WTC11 (cell line): ENCODE results near the gene SUGT1. TPM values are rescaled to one million over a fixed set of nuclear protein-coding genes. Genes with fewer than 3 reads are reported as not detected.
"Not testable (repeated sequence)": the region's sequence is repeated elsewhere in the genome, so short reads cannot be mapped to it uniquely, and the experiment has no call there.

ENCODE experiments used
- ATAC-seq: fragments of 200-7000 bp; cut with Tn5 transposase; 2 replicates; pipeline ENCODE4 v1.10.0; 2021; ENCODE audit warnings: mild to moderate bottlenecking, moderate library complexity
- CTCF ChIA-PET: fragments of 300-600 bp; sonication (Branson Sonifier 250); formaldehyde crosslinking; loops from one replicate; lab custom pipeline; 2021; ENCODE audit warnings: antibody characterized with exemption; lab: Charles Lee
- POLR2A ChIA-PET: fragments of 350-600 bp; sonication (Branson Sonifier 250); formaldehyde crosslinking; loops from one replicate; lab custom pipeline; 2021; ENCODE audit warnings: antibody characterized with exemption; lab: Charles Lee
- DNase-seq: peaks from one replicate; pipeline ENCODE4 v3.0.0; 2021; ENCODE audit warnings: low spot score
- H3K27ac Mint-ChIP-seq: 2 replicates; pipeline ENCODE4 v1.8.0; 2021; ENCODE audit warnings: mixed read lengths
- H3K27me3 Mint-ChIP-seq: 2 replicates; pipeline ENCODE4 v1.8.0; 2021; ENCODE audit warnings: low read depth, mild to moderate bottlenecking, moderate library complexity, mixed read lengths
- H3K36me3 Mint-ChIP-seq: 2 replicates; pipeline ENCODE4 v1.8.0; 2021; ENCODE audit warnings: mixed read lengths
- H3K4me1 Mint-ChIP-seq: 2 replicates; pipeline ENCODE4 v1.8.0; 2022; ENCODE audit warnings: mixed read lengths
- H3K4me3 Mint-ChIP-seq: 2 replicates; pipeline ENCODE4 v1.8.0; 2021; ENCODE audit warnings: mild to moderate bottlenecking, moderate library complexity, mixed read lengths
- H3K9me3 Mint-ChIP-seq: 2 replicates; pipeline ENCODE4 v1.8.0; 2021; ENCODE audit warnings: mixed read lengths
- MXD4 ChIP-seq: fragments of 250-450 bp; sonication (Bioruptor Pico); IDR thresholded peaks from 2 replicates; pipeline ENCODE4 v1.8.0; 2021; ENCODE audit warnings: mild to moderate bottlenecking, moderate library complexity, borderline replicate concordance
- MYBL2 ChIP-seq: sonication (generic); formaldehyde crosslinking; IDR thresholded peaks from 2 replicates; pipeline ENCODE4 v1.8.1; 2023; ENCODE audit warnings: mild to moderate bottlenecking, moderate library complexity, missing genetic modification reagents
- OVOL2 ChIP-seq: fragments of 250-450 bp; sonication (Bioruptor Pico); IDR thresholded peaks from 2 replicates; pipeline ENCODE4 v1.9.0; 2021; ENCODE audit warnings: mild to moderate bottlenecking, borderline replicate concordance
- TCF7 ChIP-seq: sonication (generic); formaldehyde crosslinking; IDR thresholded peaks from 2 replicates; pipeline ENCODE4 v1.8.0; 2022; ENCODE audit warnings: mild to moderate bottlenecking, low read depth, missing genetic modification reagents, moderate library complexity
- ZNF263 ChIP-seq: sonication (generic); formaldehyde crosslinking; IDR thresholded peaks from 2 replicates; pipeline ENCODE4 v1.8.1; 2022; ENCODE audit warnings: low read depth, mild to moderate bottlenecking, moderate library complexity, missing genetic modification reagents
- ZNF416 ChIP-seq: fragments of 250-450 bp; sonication (Bioruptor Pico); IDR thresholded peaks from 2 replicates; pipeline ENCODE4 v1.9.0; 2021; ENCODE audit warnings: mild to moderate bottlenecking, inconsistent platforms
- ZNF671 ChIP-seq: fragments of 250-450 bp; sonication (Bioruptor Pico); IDR thresholded peaks from 2 replicates; pipeline ENCODE4 v1.8.0; 2021; ENCODE audit warnings: mild to moderate bottlenecking
- total RNA-seq: library from RNA; stranded (reverse); gene quantifications from 3 replicates; pipeline ENCODE4 v1.2.3, GENCODE V29; 2021
- TF ChIP-seq, protein P1 (sequence below): sonication (generic); formaldehyde crosslinking; IDR thresholded peaks from 2 replicates; pipeline ENCODE4 v1.8.1; 2023; ENCODE audit warnings: mild to moderate bottlenecking, moderate library complexity, missing genetic modification reagents
- TF ChIP-seq, protein P2 (sequence below): sonication (generic); formaldehyde crosslinking; IDR thresholded peaks from 2 replicates; pipeline ENCODE4 v1.8.1; 2022; ENCODE audit warnings: low read depth, mild to moderate bottlenecking, moderate library complexity, missing genetic modification reagents, borderline replicate concordance
- TF ChIP-seq, protein P3 (sequence below): fragments of 250-450 bp; sonication (Bioruptor Pico); IDR thresholded peaks from 2 replicates; pipeline ENCODE4 v1.8.0; 2021; ENCODE audit warnings: mild to moderate bottlenecking
- TF ChIP-seq, protein P4 (sequence below): sonication (generic); formaldehyde crosslinking; IDR thresholded peaks from 2 replicates; pipeline ENCODE4 v1.8.1; 2022; ENCODE audit warnings: mild to moderate bottlenecking, moderate library complexity, missing genetic modification reagents
- TF ChIP-seq, protein P5 (sequence below): sonication (generic); formaldehyde crosslinking; conservative IDR thresholded peaks from 2 replicates; pipeline ENCODE4 v1.8.1; 2023; ENCODE audit warnings: mild to moderate bottlenecking, low read depth, missing genetic modification reagents, moderate library complexity
- TF ChIP-seq, protein P6 (sequence below): sonication (generic); formaldehyde crosslinking; IDR thresholded peaks from 2 replicates; pipeline ENCODE4 v1.8.1; 2022; ENCODE audit warnings: missing genetic modification reagents, borderline replicate concordance
- TF ChIP-seq, protein P7 (sequence below): sonication (generic); formaldehyde crosslinking; IDR thresholded peaks from 2 replicates; pipeline ENCODE4 v1.8.0; 2023; ENCODE audit warnings: mild to moderate bottlenecking, missing genetic modification reagents

The SUGT1 gene
- total RNA-seq, 1 experiment from 2014 or later, result 76.3 TPM

DNA sequence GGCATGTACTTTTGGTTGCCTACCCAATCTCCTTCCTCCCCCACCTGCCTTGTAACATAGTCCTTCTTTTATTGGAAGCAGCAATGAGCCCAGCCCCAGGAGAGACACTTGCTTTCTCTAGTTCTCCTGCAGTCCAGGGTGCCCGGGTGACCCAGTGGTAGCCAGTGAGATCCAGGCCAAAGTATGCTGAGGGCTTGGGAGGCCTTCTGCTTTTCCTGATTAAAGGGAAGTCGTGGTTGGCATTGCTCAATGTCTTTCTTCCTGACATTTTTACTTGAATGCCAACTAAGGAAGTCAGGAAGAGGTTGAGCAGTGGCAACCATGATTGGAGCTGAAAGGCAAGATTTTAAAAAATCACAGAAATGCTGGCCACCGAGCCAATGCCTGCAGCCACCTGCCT is 61.3 kb downstream of the SUGT1 start (continued):
- TF ChIP-seq, protein P1, sequence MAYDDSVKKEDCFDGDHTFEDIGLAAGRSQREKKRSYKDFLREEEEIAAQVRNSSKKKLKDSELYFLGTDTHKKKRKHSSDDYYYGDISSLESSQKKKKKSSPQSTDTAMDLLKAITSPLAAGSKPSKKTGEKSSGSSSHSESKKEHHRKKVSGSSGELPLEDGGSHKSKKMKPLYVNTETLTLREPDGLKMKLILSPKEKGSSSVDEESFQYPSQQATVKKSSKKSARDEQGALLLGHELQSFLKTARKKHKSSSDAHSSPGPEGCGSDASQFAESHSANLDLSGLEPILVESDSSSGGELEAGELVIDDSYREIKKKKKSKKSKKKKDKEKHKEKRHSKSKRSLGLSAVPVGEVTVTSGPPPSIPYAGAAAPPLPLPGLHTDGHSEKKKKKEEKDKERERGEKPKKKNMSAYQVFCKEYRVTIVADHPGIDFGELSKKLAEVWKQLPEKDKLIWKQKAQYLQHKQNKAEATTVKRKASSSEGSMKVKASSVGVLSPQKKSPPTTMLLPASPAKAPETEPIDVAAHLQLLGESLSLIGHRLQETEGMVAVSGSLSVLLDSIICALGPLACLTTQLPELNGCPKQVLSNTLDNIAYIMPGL (CRISPR knock-in tag), result no peak
- TF ChIP-seq, protein P2, sequence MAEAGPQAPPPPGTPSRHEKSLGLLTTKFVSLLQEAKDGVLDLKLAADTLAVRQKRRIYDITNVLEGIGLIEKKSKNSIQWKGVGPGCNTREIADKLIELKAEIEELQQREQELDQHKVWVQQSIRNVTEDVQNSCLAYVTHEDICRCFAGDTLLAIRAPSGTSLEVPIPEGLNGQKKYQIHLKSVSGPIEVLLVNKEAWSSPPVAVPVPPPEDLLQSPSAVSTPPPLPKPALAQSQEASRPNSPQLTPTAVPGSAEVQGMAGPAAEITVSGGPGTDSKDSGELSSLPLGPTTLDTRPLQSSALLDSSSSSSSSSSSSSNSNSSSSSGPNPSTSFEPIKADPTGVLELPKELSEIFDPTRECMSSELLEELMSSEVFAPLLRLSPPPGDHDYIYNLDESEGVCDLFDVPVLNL, result no peak
- TF ChIP-seq MXD4 (CRISPR knock-in tag), result no peak
- TF ChIP-seq, protein P3, sequence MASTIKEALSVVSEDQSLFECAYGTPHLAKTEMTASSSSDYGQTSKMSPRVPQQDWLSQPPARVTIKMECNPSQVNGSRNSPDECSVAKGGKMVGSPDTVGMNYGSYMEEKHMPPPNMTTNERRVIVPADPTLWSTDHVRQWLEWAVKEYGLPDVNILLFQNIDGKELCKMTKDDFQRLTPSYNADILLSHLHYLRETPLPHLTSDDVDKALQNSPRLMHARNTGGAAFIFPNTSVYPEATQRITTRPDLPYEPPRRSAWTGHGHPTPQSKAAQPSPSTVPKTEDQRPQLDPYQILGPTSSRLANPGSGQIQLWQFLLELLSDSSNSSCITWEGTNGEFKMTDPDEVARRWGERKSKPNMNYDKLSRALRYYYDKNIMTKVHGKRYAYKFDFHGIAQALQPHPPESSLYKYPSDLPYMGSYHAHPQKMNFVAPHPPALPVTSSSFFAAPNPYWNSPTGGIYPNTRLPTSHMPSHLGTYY (CRISPR knock-in tag), result no peak
- TF ChIP-seq OVOL2, result no peak

DNA sequence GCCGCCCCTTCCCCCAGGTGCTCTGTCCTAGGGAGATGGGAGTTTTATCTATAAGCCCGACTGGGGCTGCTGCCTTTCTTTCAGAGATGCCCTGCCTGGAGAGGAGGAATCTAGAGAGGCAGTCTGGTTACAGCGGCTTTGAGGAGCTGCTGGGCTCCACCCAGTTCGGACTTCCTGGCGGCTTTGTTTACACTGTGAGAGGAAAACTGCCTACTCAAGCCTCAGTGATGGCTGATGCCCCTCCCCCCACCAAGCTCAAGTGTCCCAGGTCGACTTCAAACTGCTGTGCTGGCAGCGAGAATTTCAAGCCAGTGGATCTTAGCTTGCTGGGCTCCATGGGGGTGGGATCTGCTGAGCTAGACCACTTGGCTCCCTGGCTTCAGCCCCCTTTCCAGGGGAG is 68.3 kb downstream of the SUGT1 start:
- H3K27ac Mint-ChIP-seq, H3K27me3 Mint-ChIP-seq, H3K4me3 Mint-ChIP-seq, POLR2A ChIA-PET: not testable (repeated sequence)
- CTCF ChIA-PET, result interaction anchor here (1.5 to 2.0 kb wide), 2 partner anchors 88 to 126 kb away, joined by 5 to 7 read pairs; no protein-coding TSS in a partner anchor
- peaks cover 13% of the 10 kb centered on the region for H3K4me1 Mint-ChIP-seq
- peak; percentile 69 for ATAC-seq
- peaks cover 60% of the 10 kb centered on the region for H3K9me3 Mint-ChIP-seq
- DNase-seq, result peak; percentile 29
- H3K36me3 Mint-ChIP-seq, result peaks cover 86% of the 10 kb centered on the region

DNA sequence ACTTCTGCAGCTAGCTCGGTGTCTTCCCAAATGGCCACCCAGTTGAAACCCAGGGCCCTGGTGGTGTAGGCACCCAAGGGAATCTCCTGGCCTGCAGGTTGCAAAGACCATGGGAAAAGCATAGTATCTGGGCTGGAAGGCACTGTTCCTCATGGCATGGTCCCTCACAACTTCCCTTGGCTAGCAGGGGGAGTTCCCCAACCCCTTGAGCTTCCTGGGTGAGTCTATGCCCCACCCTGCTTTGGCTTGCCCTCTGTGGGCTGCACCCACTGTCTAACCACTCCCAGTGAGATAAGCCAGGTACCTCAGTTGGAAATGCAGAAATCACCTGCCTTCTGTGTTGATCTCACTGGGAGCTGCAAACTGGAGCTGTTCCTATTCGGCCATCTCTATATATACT is 68.7 kb downstream of the SUGT1 start:
- CTCF ChIA-PET, result interaction anchor here (1.5 to 2.0 kb wide), 2 partner anchors 88 to 125 kb away, joined by 5 to 7 read pairs; no protein-coding TSS in a partner anchor
- H3K27me3 Mint-ChIP-seq, ATAC-seq, POLR2A ChIA-PET, H3K4me3 Mint-ChIP-seq, H3K27ac Mint-ChIP-seq, DNase-seq: not testable (repeated sequence)
- Mint-ChIP-seq H3K9me3 (peaks cover 56% of the 10 kb centered on the region), H3K36me3 (peaks cover 84% of the 10 kb centered on the region), H3K4me1 (peaks cover 17% of the 10 kb centered on the region)

DNA sequence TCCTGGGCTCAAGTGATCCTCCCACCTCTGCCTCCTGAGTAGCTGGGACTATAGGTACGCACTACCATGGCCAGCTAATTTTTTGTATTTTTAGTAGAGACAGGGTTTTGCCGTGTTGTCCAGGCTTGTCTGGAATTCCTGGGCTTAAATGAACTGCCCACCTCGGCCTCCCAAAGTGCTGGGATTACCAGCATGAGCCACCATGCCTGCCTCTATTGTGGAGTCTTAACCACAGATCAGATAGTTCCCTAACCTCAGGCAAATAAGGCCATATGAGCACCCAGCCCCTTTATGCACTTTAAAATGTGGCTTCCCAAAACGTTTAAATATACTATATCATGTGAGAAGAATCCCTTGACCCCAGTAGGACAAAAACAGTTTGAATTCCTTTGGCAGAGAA is 70.5 kb downstream of the SUGT1 start:
- POLR2A ChIA-PET, result no interaction called here
- H3K27me3 Mint-ChIP-seq, result peaks cover 6% of the 10 kb centered on the region
- no peak for TF ChIP-seq MYBL2 (CRISPR knock-in tag)
- no peak for TF ChIP-seq ZNF416
- TF ChIP-seq, protein P3 (CRISPR knock-in tag), result no peak
- TF ChIP-seq, protein P4, sequence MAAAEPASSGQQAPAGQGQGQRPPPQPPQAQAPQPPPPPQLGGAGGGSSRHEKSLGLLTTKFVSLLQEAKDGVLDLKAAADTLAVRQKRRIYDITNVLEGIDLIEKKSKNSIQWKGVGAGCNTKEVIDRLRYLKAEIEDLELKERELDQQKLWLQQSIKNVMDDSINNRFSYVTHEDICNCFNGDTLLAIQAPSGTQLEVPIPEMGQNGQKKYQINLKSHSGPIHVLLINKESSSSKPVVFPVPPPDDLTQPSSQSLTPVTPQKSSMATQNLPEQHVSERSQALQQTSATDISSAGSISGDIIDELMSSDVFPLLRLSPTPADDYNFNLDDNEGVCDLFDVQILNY, result no peak
- TF ChIP-seq OVOL2, result no peak
- TF ChIP-seq, protein P5, sequence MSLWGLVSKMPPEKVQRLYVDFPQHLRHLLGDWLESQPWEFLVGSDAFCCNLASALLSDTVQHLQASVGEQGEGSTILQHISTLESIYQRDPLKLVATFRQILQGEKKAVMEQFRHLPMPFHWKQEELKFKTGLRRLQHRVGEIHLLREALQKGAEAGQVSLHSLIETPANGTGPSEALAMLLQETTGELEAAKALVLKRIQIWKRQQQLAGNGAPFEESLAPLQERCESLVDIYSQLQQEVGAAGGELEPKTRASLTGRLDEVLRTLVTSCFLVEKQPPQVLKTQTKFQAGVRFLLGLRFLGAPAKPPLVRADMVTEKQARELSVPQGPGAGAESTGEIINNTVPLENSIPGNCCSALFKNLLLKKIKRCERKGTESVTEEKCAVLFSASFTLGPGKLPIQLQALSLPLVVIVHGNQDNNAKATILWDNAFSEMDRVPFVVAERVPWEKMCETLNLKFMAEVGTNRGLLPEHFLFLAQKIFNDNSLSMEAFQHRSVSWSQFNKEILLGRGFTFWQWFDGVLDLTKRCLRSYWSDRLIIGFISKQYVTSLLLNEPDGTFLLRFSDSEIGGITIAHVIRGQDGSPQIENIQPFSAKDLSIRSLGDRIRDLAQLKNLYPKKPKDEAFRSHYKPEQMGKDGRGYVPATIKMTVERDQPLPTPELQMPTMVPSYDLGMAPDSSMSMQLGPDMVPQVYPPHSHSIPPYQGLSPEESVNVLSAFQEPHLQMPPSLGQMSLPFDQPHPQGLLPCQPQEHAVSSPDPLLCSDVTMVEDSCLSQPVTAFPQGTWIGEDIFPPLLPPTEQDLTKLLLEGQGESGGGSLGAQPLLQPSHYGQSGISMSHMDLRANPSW, result no peak
- no peak for TF ChIP-seq ZNF263 (CRISPR knock-in tag)
- TF ChIP-seq ZNF671, result no peak
- TF ChIP-seq TCF7, result no peak
- TF ChIP-seq, protein P6, sequence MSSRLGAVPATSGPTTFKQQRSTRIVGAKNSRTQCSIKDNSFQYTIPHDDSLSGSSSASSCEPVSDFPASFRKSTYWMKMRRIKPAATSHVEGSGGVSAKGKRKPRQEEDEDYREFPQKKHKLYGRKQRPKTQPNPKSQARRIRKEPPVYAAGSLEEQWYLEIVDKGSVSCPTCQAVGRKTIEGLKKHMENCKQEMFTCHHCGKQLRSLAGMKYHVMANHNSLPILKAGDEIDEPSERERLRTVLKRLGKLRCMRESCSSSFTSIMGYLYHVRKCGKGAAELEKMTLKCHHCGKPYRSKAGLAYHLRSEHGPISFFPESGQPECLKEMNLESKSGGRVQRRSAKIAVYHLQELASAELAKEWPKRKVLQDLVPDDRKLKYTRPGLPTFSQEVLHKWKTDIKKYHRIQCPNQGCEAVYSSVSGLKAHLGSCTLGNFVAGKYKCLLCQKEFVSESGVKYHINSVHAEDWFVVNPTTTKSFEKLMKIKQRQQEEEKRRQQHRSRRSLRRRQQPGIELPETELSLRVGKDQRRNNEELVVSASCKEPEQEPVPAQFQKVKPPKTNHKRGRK, result no peak
- TF ChIP-seq, protein P7, sequence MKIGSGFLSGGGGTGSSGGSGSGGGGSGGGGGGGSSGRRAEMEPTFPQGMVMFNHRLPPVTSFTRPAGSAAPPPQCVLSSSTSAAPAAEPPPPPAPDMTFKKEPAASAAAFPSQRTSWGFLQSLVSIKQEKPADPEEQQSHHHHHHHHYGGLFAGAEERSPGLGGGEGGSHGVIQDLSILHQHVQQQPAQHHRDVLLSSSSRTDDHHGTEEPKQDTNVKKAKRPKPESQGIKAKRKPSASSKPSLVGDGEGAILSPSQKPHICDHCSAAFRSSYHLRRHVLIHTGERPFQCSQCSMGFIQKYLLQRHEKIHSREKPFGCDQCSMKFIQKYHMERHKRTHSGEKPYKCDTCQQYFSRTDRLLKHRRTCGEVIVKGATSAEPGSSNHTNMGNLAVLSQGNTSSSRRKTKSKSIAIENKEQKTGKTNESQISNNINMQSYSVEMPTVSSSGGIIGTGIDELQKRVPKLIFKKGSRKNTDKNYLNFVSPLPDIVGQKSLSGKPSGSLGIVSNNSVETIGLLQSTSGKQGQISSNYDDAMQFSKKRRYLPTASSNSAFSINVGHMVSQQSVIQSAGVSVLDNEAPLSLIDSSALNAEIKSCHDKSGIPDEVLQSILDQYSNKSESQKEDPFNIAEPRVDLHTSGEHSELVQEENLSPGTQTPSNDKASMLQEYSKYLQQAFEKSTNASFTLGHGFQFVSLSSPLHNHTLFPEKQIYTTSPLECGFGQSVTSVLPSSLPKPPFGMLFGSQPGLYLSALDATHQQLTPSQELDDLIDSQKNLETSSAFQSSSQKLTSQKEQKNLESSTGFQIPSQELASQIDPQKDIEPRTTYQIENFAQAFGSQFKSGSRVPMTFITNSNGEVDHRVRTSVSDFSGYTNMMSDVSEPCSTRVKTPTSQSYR, result no peak

More for the DNA sequence above, 70.5 kb downstream of the SUGT1 start:
- peaks cover 46% of the 10 kb centered on the region for H3K9me3 Mint-ChIP-seq
- no peak for DNase-seq
- no peak for ATAC-seq
- H3K4me1 Mint-ChIP-seq, result peaks cover 24% of the 10 kb centered on the region
- peaks cover 74% of the 10 kb centered on the region for H3K36me3 Mint-ChIP-seq
- no peak overlapping the region for H3K4me3 Mint-ChIP-seq
- CTCF ChIA-PET, result interaction anchor here (1.3 kb wide), 1 partner anchor 15 kb away, joined by 4 read pairs; no protein-coding TSS in a partner anchor
- H3K27ac Mint-ChIP-seq, result no peak overlapping the region
